ENCODE measurements around the gene HSPA12A. TPM values are rescaled to one million over a fixed set of nuclear protein-coding genes. Genes with fewer than 3 reads are reported as not detected.

The HSPA12A gene
- total and polyA plus RNA-seq, 4 donors: 2.0 to 9.8 (median 5.0) TPM

DNA sequence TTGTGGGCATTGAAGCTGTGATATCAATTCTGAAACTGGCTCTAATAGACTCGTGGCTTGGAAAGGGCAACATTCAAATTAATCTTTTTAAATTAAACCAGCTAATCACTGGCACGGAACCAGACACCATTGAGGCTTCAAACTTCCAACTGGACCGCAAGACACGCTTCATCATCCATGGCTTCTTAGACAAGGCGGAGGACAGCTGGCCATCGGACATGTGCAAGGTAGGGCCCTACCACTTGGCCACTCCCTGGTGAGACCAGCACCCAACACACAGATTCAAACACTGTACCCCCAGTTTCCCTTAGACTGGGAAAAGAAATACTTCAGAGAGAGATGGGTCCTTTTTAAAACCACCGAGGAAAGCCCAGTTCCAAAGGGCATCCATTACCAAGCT lies 116.5 kb downstream of the HSPA12A start:
- H3K9me3 ChIP-seq (ENCODE audit: control insufficient read depth in 4 of 4, insufficient read depth in 3 of 4, low read length in 3 of 4): peaks cover 0 to 2% (median 0%) of the 10 kb centered on the region in 4 donors
- peaks cover 4 to 13% (median 4%) of the 10 kb centered on the region in 3 donors for H3K27me3 ChIP-seq (ENCODE audit: control insufficient read depth in 3 of 3, insufficient read depth in 3 of 3, low read length in 2 of 3)
- H3K4me1 ChIP-seq (ENCODE audit: control insufficient read depth in 5 of 5, insufficient read depth in 5 of 5, low read length in 5 of 5): peaks cover 0 to 3% (median 0%) of the 10 kb centered on the region in 5 donors
- no peak overlapping the region for H3K27ac ChIP-seq (ENCODE audit: low read depth in 1 of 2, low read length in 1 of 2)
- no peak overlapping the region for H3K9ac ChIP-seq (ENCODE audit: insufficient read depth in 1 of 2, low read length in 2 of 2)
- TF ChIP-seq, protein P1, sequence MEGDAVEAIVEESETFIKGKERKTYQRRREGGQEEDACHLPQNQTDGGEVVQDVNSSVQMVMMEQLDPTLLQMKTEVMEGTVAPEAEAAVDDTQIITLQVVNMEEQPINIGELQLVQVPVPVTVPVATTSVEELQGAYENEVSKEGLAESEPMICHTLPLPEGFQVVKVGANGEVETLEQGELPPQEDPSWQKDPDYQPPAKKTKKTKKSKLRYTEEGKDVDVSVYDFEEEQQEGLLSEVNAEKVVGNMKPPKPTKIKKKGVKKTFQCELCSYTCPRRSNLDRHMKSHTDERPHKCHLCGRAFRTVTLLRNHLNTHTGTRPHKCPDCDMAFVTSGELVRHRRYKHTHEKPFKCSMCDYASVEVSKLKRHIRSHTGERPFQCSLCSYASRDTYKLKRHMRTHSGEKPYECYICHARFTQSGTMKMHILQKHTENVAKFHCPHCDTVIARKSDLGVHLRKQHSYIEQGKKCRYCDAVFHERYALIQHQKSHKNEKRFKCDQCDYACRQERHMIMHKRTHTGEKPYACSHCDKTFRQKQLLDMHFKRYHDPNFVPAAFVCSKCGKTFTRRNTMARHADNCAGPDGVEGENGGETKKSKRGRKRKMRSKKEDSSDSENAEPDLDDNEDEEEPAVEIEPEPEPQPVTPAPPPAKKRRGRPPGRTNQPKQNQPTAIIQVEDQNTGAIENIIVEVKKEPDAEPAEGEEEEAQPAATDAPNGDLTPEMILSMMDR (IDR thresholded peaks at IDR 0.05; ENCODE audit: control extremely low read depth, extremely low read depth): no peak
- H3K36me3 ChIP-seq (ENCODE audit: control insufficient read depth in 4 of 4, insufficient read depth in 4 of 4, low read length in 4 of 4): no peaks in the 10 kb centered on the region
- ATAC-seq (ENCODE audit: insufficient read depth, low FRiP score) (no peak), DNase-seq (no peak)
- no peak overlapping the region for H3K4me3 ChIP-seq
- 88 to 91% methylated on average over 7 of the region's 7 CpGs for WGBS, 2 donors

DNA sequence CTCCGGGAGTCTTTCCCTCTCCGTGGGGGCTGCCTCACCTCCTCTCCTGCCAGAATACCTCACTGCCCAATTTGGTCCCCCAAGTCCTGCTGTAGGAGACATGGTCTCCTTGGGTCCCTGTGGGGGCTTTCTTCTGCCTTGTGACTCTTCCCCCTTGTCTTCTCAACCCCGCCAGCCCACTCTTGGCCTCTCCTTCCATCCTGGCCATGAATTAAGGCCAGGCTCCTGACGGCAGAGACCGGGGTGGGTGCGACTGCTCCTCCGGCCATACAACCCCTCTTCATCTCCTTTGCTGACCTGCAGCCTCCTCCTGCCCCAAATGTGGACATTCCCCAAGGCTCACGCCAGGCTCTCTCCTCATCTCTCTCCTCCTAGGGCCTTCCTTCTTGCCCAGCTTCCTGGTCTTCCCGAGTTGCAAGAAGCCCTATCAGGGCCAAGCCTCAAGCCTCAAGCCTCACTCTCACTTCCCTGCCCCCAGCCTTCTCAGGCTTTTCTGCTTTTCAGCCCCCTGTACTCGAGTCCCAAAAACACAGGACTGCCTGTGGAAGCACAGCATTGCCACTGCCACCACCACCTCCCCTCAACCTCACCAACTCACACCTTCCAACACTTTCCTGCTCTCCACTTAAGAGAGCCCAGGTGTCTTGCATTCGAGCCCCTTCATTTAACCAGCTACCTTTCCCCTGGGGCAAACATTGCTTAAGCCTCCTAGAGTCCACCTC lies 120.3 kb downstream of the HSPA12A start:
- H3K9me3 ChIP-seq (ENCODE audit: control insufficient read depth in 4 of 4, insufficient read depth in 3 of 4, low read length in 3 of 4): peaks cover 0 to 2% (median 0%) of the 10 kb centered on the region in 4 donors
- TF ChIP-seq, protein P1 (IDR thresholded peaks at IDR 0.05; ENCODE audit: control extremely low read depth, extremely low read depth): no peak
- H3K4me3 ChIP-seq: no peak overlapping the region
- H3K27me3 ChIP-seq (ENCODE audit: control insufficient read depth in 3 of 3, insufficient read depth in 3 of 3, low read length in 2 of 3): peaks cover 4 to 9% (median 4%) of the 10 kb centered on the region in 3 donors
- WGBS, 2 donors: 84 to 87% methylated on average over 11 of the region's 11 CpGs
- no peaks in the 10 kb centered on the region for H3K4me1 ChIP-seq (ENCODE audit: control insufficient read depth in 5 of 5, insufficient read depth in 5 of 5, low read length in 5 of 5)
- H3K27ac ChIP-seq (ENCODE audit: low read depth in 1 of 2, low read length in 1 of 2): no peak overlapping the region
- DNase-seq (no peak), ATAC-seq (ENCODE audit: insufficient read depth, low FRiP score) (no peak)
- no peak overlapping the region for H3K9ac ChIP-seq (ENCODE audit: insufficient read depth in 1 of 2, low read length in 2 of 2)
- H3K36me3 ChIP-seq (ENCODE audit: control insufficient read depth in 4 of 4, insufficient read depth in 4 of 4, low read length in 4 of 4): no peaks in the 10 kb centered on the region

DNA sequence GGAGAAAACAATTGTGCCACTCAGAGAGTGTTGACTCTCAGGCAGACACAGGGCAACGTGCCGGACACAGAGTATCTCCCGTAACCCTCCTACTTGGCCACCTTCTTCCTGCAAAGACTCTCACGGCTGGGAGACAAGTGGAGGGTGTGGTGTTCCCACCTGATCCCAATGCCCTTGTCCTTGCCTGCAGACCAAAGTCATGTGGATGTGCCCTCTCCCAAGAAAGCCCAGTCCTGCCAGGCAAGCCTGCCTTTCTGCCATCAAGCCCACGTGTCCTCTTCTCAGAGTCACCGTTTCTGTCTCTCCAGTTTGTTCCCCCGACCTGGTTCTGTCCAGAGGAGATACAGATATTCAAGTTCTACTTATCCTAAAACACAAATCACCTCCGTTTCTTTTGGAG lies 120.9 kb downstream of the HSPA12A start:
- 76 to 87% methylated on average over 8 of the region's 8 CpGs for WGBS, 2 donors
- Histone ChIP-seq H3K36me3 (ENCODE audit: control insufficient read depth in 4 of 4, insufficient read depth in 4 of 4, low read length in 4 of 4) (no peaks in the 10 kb centered on the region), H3K9ac (ENCODE audit: insufficient read depth in 1 of 2, low read length in 2 of 2) (no peak overlapping the region), H3K9me3 (ENCODE audit: control insufficient read depth in 4 of 4, insufficient read depth in 3 of 4, low read length in 3 of 4) (peaks cover 0 to 2% (median 0%) of the 10 kb centered on the region in 4 donors), H3K27ac (ENCODE audit: low read depth in 1 of 2, low read length in 1 of 2) (no peak overlapping the region), H3K4me1 (ENCODE audit: control insufficient read depth in 5 of 5, insufficient read depth in 5 of 5, low read length in 5 of 5) (no peaks in the 10 kb centered on the region), H3K27me3 (ENCODE audit: control insufficient read depth in 3 of 3, insufficient read depth in 3 of 3, low read length in 2 of 3) (peaks cover 0 to 6% (median 3%) of the 10 kb centered on the region in 3 donors), H3K4me3 (no peak overlapping the region)
- TF ChIP-seq, protein P1 (IDR thresholded peaks at IDR 0.05; ENCODE audit: control extremely low read depth, extremely low read depth): no peak
- DNase-seq: no peak
- ATAC-seq (ENCODE audit: insufficient read depth, low FRiP score): no peak

Other genes starting within 250 kb of the HSPA12A start
- 1 to 10 TPM in 1 of 2 donors, not detected in 1; 2.9 TPM for gene PNLIP, start 196.6 kb downstream of the HSPA12A start, total RNA-seq
- under 1 TPM in 1 of 2 donors, not detected in 1; 0.14 TPM for gene PNLIP, start 196.6 kb downstream of the HSPA12A start, polyA plus RNA-seq
- gene PNLIPRP1, start 151.6 kb downstream of the HSPA12A start, total RNA-seq: 1 to 10 TPM in 1 of 2 donors, not detected in 1; 1.4 TPM
- under 1 TPM in 1 of 2 donors, not detected in 1; 0.26 TPM for gene PNLIPRP1, start 151.6 kb downstream of the HSPA12A start, polyA plus RNA-seq
- gene PNLIPRP2, start 121.6 kb downstream of the HSPA12A start, total RNA-seq: 1 to 10 TPM in 1 of 2 donors, not detected in 1; 1.0 TPM
- gene PNLIPRP2, start 121.6 kb downstream of the HSPA12A start, polyA plus RNA-seq: under 1 TPM; 0.06 to 0.08 TPM
- 1 to 10 TPM; 3.1 to 4.3 TPM for gene ENO4, start 106.9 kb upstream of the HSPA12A start, total RNA-seq
- gene ENO4, start 106.9 kb upstream of the HSPA12A start, polyA plus RNA-seq: under 1 TPM; 0.69 to 0.96 TPM